ENCODE data around the gene FITM1. TPM values are rescaled to one million over a fixed set of nuclear protein-coding genes. Genes with fewer than 3 reads are reported as not detected.
A peak's percentile ranks its signal among the peaks of the same experiment; 100 is the strongest.

FITM1 gene
- total RNA-seq, 2 donors from 2014 or later = 0.85 to 1.5 TPM

DNA sequence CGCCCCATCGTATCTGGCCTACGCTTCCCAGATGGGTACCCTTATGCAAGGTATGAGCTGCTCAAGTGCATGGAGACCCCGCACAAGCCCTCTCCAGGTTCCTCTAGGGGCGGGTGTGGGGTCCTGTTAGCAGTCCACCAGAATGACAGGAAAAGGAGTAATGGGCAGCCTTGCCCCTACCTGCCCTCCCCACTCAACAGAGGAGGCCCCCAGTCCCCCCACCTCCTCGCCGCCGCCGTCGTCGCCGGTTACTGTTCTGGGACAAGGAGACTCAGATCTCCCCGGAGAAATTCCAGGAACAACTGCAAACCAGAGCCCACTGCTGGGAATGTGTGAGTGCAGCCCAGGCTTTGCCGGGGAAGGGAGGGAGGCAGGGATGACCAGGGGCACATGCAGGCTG, 47.4 kb downstream of the FITM1 start:
- H3K27me3 ChIP-seq = no peaks in the 10 kb centered on the region
- H3K4me1 ChIP-seq = no peaks in the 10 kb centered on the region
- no peak overlapping the region for H3K9ac ChIP-seq (ENCODE audit: low read depth in 2 of 2, low read length in 2 of 2)
- TF ChIP-seq, protein P1, sequence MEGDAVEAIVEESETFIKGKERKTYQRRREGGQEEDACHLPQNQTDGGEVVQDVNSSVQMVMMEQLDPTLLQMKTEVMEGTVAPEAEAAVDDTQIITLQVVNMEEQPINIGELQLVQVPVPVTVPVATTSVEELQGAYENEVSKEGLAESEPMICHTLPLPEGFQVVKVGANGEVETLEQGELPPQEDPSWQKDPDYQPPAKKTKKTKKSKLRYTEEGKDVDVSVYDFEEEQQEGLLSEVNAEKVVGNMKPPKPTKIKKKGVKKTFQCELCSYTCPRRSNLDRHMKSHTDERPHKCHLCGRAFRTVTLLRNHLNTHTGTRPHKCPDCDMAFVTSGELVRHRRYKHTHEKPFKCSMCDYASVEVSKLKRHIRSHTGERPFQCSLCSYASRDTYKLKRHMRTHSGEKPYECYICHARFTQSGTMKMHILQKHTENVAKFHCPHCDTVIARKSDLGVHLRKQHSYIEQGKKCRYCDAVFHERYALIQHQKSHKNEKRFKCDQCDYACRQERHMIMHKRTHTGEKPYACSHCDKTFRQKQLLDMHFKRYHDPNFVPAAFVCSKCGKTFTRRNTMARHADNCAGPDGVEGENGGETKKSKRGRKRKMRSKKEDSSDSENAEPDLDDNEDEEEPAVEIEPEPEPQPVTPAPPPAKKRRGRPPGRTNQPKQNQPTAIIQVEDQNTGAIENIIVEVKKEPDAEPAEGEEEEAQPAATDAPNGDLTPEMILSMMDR (IDR thresholded peaks at IDR 0.05) = no peak
- H3K27ac ChIP-seq = no peak overlapping the region
- no peaks in the 10 kb centered on the region for H3K9me3 ChIP-seq
- no peak overlapping the region for H3K4me3 ChIP-seq
- H3K36me3 ChIP-seq = no peaks in the 10 kb centered on the region
- DNase-seq = no peak
- intact Hi-C loops (cut with DNase I) = no loop called here

DNA sequence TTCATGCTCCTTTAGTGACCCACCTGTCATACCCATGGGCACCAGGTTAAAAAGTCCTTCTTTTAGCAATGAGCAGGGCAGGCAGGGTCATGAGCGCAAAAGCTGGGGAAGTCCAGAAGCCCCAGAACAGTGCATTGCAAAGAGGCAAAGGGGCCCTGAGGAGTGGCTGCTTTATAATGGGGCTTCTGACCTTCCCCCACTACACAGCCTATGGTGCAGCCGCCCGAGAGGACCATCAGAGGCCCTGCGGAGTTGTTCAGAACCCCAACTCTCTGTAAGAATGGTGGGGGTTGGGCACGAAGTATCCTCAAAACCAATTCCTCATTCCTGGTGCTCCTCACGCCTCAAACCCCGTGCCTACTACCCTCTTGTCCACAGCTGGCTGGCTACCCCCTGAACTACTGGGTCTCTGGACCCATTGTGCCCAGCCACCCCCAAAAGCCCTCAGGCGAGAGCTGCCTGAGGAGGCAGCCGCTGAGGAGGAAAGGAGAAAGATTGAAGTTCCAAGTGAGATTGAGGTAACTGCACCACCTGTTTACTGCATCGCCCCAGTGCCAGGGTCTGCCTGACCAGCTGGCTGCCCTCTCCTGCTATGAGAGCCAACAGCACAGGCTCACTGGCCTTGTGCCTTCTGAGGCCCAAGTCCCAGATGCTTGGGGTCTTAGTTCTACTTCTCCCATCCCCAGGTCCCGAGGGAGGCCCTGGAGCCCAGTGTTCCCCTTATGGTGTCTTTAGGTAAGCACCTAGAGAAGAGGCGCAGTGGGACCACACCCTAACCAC, 48.1 kb downstream of the FITM1 start:
- TF ChIP-seq, protein P1 (IDR thresholded peaks at IDR 0.05) = no peak
- Histone ChIP-seq H3K4me1 (no peaks in the 10 kb centered on the region), H3K27me3 (no peaks in the 10 kb centered on the region), H3K9me3 (no peaks in the 10 kb centered on the region), H3K27ac (no peak overlapping the region), H3K9ac (ENCODE audit: low read depth in 2 of 2, low read length in 2 of 2) (no peak overlapping the region), H3K4me3 (no peak overlapping the region), H3K36me3 (no peaks in the 10 kb centered on the region)
- DNase-seq = no peak
- intact Hi-C loops (cut with DNase I) = no loop called here

DNA sequence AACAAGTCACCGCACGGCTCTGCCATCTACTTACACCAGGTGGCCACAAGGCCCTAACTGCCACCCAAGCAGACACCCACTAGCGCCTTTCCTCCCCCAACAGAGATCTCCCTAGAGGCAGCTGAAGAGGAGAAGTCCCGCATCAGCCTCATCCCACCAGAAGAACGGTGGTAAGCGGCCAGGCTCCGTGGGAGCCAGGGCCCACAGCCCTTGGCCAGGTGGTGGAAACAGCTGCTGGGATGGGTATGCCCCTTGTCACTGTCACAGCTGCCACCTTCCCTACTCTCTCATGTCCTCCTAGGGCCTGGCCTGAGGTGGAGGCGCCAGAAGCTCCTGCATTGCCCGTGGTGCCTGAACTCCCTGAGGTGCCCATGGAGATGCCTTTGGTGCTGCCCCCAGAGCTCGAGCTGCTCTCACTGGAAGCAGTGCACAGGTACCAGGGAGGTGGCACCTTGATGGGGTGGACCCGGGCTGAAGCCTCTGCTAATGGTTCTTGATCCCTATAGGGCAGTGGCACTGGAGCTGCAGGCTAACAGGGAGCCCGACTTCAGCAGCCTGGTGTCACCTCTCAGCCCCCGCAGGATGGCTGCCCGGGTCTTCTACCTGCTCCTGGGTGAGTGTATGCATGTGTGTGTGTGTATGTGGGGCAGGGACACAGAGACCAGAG, 49.0 kb downstream of the FITM1 start:
- intact Hi-C loops (cut with DNase I) = no loop called here
- no peaks in the 10 kb centered on the region for H3K4me1 ChIP-seq
- H3K27me3 ChIP-seq = no peaks in the 10 kb centered on the region
- TF ChIP-seq, protein P1 (IDR thresholded peaks at IDR 0.05) = no peak
- no peak for DNase-seq
- no peaks in the 10 kb centered on the region for H3K9me3 ChIP-seq
- H3K27ac ChIP-seq = peak overlapping the region; percentile 5
- no peak overlapping the region for H3K9ac ChIP-seq (ENCODE audit: low read depth in 2 of 2, low read length in 2 of 2)
- H3K36me3 ChIP-seq = no peaks in the 10 kb centered on the region
- H3K4me3 ChIP-seq = no peak overlapping the region

DNA sequence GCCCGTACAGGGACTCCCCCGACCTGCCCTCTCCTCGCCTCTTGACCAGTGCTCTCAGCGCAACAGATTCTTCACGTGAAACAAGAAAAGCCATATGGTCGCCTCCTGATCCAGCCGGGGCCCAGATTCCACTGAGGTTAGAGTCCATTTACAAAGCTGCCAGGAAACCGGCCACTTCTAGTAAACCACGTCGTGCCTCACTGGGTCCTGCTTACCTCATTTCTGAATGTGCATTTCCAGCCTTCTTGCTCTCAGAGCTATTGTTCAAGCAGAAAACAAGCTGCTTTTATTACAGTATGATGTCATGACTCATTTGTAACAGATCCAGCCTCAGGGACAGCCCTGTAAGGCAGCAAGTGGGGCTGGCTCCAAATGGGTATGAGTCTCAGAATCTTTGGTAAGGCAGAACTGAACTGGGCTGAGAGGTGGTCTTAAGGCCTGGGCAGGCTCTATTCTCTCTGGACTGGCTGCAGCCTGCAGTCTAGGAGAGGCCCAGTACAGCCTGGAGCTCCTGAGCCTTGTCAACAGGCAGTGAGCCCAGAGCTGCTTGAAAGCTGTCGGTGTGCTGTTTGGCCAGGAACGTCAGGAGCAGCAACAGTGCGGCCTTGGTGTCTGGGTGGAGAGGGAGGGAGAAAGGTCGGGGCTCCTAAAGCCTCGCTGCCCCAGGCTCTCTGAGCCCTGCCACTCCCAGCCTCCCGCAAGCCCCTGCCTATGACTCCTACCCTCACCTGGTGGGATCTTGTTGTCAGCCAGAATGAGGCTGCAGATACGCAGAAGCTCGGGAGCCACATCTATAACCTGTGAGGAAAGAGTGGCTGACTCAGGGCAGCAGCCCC, 49.7 kb downstream of the FITM1 start:
- Histone ChIP-seq H3K9me3 (no peaks in the 10 kb centered on the region), H3K4me1 (no peaks in the 10 kb centered on the region), H3K36me3 (no peaks in the 10 kb centered on the region), H3K4me3 (no peak overlapping the region), H3K27ac (no peak overlapping the region), H3K9ac (ENCODE audit: low read depth in 2 of 2, low read length in 2 of 2) (no peak overlapping the region), H3K27me3 (no peaks in the 10 kb centered on the region)
- intact Hi-C loops (cut with DNase I) = no loop called here
- no peak for DNase-seq
- TF ChIP-seq, protein P1 (IDR thresholded peaks at IDR 0.05) = no peak

DNA sequence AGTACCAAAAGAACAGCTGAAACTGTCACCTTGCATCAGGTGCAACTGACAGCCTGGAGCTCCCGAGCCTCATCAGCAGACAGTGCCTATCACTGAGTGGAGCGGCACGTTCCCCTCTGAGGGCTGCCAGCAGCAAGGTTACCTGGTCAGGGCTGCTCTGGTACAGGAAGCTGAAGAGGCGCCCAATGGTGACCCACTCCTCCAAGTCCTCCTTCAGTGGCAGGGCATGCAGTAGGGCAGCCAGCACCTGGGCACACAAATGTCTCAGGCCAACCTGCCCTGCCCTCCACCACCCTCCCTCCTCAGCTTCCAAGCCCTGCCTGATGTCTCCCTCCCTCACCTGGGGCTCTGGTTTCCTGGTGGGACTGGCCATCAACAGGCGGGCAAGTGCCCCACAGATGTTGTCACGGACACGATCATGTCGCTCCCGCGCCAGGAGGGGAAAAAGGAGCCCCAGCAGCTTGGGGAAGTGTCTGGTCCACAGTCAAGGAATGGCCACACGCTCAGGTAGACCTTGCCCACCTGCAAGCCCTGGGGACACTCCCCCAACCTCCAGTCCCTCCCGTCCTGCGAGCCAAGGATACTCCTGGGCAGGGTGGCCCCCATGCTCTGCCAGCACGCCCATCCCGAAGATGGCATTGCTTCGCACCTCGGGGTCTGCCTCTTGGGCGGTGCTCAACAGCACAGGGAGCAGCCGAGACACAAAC, 51.1 kb downstream of the FITM1 start:
- Histone ChIP-seq H3K9ac (ENCODE audit: low read depth in 2 of 2, low read length in 2 of 2) (no peak overlapping the region), H3K4me3 (no peak overlapping the region), H3K27ac (no peak overlapping the region), H3K4me1 (no peaks in the 10 kb centered on the region), H3K9me3 (no peaks in the 10 kb centered on the region), H3K27me3 (no peaks in the 10 kb centered on the region), H3K36me3 (no peaks in the 10 kb centered on the region)
- intact Hi-C loops (cut with DNase I) = no loop called here
- TF ChIP-seq, protein P1 (IDR thresholded peaks at IDR 0.05) = no peak
- DNase-seq = no peak

Measured in colonic mucosa (tissue), 4 donors.